Ascending aorta (tissue), 2 donors: ENCODE data around the gene NFATC2. TPM values are rescaled to one million over a fixed set of nuclear protein-coding genes. Genes with fewer than 3 reads are reported as not detected.
A peak's percentile ranks its signal among the peaks of the same experiment; 100 is the strongest.

Source experiments
- DNase-seq, 2 donors: peaks; one replicate each; pipeline ENCODE4 v3.0.0-alpha.2; 2019; ENCODE audit warnings: low spot score in 2 of 2
- H3K27ac ChIP-seq, 2 donors: fragments of 200-600 bp; sonication (generic); one replicate each; pipeline ENCODE4 v1.5.1; 2016 to 2017; ENCODE audit warnings: mild to moderate bottlenecking in 1 of 2
- H3K27me3 ChIP-seq: fragments of 200-600 bp; sonication (generic); one replicate; pipeline ENCODE4 v1.5.1; 2017
- H3K36me3 ChIP-seq, 2 donors: fragments of 200-600 bp; sonication (generic); one replicate each; pipeline ENCODE4 v1.5.1; 2016
- H3K4me1 ChIP-seq, 2 donors: fragments of 200-600 bp; sonication (generic); one replicate each; pipeline ENCODE4 v1.5.1; 2016 to 2017; ENCODE audit warnings: mild to moderate bottlenecking in 1 of 2
- H3K4me3 ChIP-seq, 2 donors: fragments of 200-600 bp; sonication (generic); one replicate each; pipeline ENCODE4 v1.5.1; 2016 to 2017; ENCODE audit warnings: mild to moderate bottlenecking in 1 of 2
- H3K9me3 ChIP-seq, 2 donors: fragments of 200-600 bp; sonication (generic); one replicate each; pipeline ENCODE4 v1.5.1; 2016
- CTCF ChIP-seq, 3 experiments: fragments of 200-600 bp in 2 of 3; fragments of 450-650 bp in 1 of 3; sonication (generic) in 2 of 3; IDR thresholded peaks; one replicate each; pipeline ENCODE4 v1.5.1; 2016 to 2019; ENCODE audit warnings: antibody characterized with exemption in 3 of 3, mild to moderate bottlenecking in 1 of 3, moderate library complexity in 1 of 3
- intact Hi-C: fragments of 100-400 bp; cut with DNase I; formaldehyde crosslinking; loops from one replicate; pipeline ENCODE4 v1.15.1; 2023
- total RNA-seq: library from RNA; depleted of rRNA; stranded (reverse); fragments of >200 nt; gene quantifications from one replicate; pipeline ENCODE4 v1.1.0, GENCODE V29; 2016

The NFATC2 gene
- total RNA-seq, 1 donor from 2014 or later: 7.9 TPM

GRCh38 chr20:51563174-51563485 is 20.6 kb upstream of the NFATC2 start:
- intact Hi-C loops: loop anchor here (2.0 to 10.0 kb wide), 4 partner anchors 22 to 192 kb away; no protein-coding TSS in a partner anchor
- Histone ChIP-seq H3K4me1 (peaks cover 6 to 24% of the 10 kb centered on the region in 2 donors), H3K27ac (peak overlapping the region; percentile 92 to 93), H3K4me3 (peak overlapping the region; percentile 60 to 69), H3K27me3 (no peaks in the 10 kb centered on the region), H3K9me3 (no peaks in the 10 kb centered on the region), H3K36me3 (no peaks in the 10 kb centered on the region)
- DNase-seq: no peak
- no peak for TF ChIP-seq CTCF (IDR thresholded peaks at IDR 0.05)

- no peaks in the 10 kb centered on the region for H3K9me3 ChIP-seq
- TF ChIP-seq CTCF (IDR thresholded peaks at IDR 0.05): peak in 1 of 3 experiments; percentile 46
- peak overlapping the region; percentile 60 to 69 for H3K4me3 ChIP-seq
- H3K27me3 ChIP-seq: no peaks in the 10 kb centered on the region
- no peaks in the 10 kb centered on the region for H3K36me3 ChIP-seq
- H3K27ac ChIP-seq: peak overlapping the region; percentile 92 to 93
- intact Hi-C loops: loop anchor here (1.0 to 10.0 kb wide), 5 partner anchors 22 to 192 kb away; no protein-coding TSS in a partner anchor
- peaks cover 6 to 24% of the 10 kb centered on the region in 2 donors for H3K4me1 ChIP-seq
- DNase-seq: peak; percentile 53 to 95
Observed at GRCh38 chr20:51562332-51563173, 20.0 kb upstream of the NFATC2 start.

GRCh38 chr20:51562027-51562331 is 19.5 kb upstream of the NFATC2 start:
- H3K27ac ChIP-seq: peak overlapping the region; percentile 92 to 93
- no peaks in the 10 kb centered on the region for H3K27me3 ChIP-seq
- TF ChIP-seq CTCF (IDR thresholded peaks at IDR 0.05): no peak
- H3K4me1 ChIP-seq: peaks cover 6 to 24% of the 10 kb centered on the region in 2 donors
- no peaks in the 10 kb centered on the region for H3K9me3 ChIP-seq
- no peak for DNase-seq
- H3K4me3 ChIP-seq: peak overlapping the region; percentile 60 to 69
- no peaks in the 10 kb centered on the region for H3K36me3 ChIP-seq
- intact Hi-C loops: loop anchor here (1.0 to 10.0 kb wide), 5 partner anchors 21 to 193 kb away; no protein-coding TSS in a partner anchor

GRCh38 chr20:51560550-51561307 is 18.2 kb upstream of the NFATC2 start:
- H3K4me3 ChIP-seq: peak overlapping the region; percentile 22 to 69

GRCh38 chr20:51560042-51560441 is 17.5 kb upstream of the NFATC2 start:
- no peaks in the 10 kb centered on the region for H3K27me3 ChIP-seq
- no peak overlapping the region for H3K27ac ChIP-seq
- no peak for DNase-seq
- H3K9me3 ChIP-seq: no peaks in the 10 kb centered on the region
- intact Hi-C loops: loop anchor here (10.0 kb wide), 1 partner anchor 195 kb away; no protein-coding TSS in a partner anchor
- H3K4me1 ChIP-seq: peaks cover 3 to 19% of the 10 kb centered on the region in 2 donors
- no peak overlapping the region for H3K4me3 ChIP-seq
- H3K36me3 ChIP-seq: no peaks in the 10 kb centered on the region
- no peak for TF ChIP-seq CTCF (IDR thresholded peaks at IDR 0.05)

More at GRCh38 chr20:51560550-51561307, 18.2 kb upstream of the NFATC2 start:
- H3K36me3 ChIP-seq: no peaks in the 10 kb centered on the region
- H3K9me3 ChIP-seq: no peaks in the 10 kb centered on the region
- H3K27me3 ChIP-seq: no peaks in the 10 kb centered on the region
- DNase-seq: no peak
- intact Hi-C loops: loop anchor here (10.0 kb wide), 1 partner anchor 194 kb away; no protein-coding TSS in a partner anchor
- peaks cover 6 to 24% of the 10 kb centered on the region in 2 donors for H3K4me1 ChIP-seq
- TF ChIP-seq CTCF (IDR thresholded peaks at IDR 0.05): no peak
- H3K27ac ChIP-seq: peak overlapping the region in 1 of 2 donors; percentile 93
